ENCODE results near the gene LRRC8B.

The LRRC8B gene

DNA sequence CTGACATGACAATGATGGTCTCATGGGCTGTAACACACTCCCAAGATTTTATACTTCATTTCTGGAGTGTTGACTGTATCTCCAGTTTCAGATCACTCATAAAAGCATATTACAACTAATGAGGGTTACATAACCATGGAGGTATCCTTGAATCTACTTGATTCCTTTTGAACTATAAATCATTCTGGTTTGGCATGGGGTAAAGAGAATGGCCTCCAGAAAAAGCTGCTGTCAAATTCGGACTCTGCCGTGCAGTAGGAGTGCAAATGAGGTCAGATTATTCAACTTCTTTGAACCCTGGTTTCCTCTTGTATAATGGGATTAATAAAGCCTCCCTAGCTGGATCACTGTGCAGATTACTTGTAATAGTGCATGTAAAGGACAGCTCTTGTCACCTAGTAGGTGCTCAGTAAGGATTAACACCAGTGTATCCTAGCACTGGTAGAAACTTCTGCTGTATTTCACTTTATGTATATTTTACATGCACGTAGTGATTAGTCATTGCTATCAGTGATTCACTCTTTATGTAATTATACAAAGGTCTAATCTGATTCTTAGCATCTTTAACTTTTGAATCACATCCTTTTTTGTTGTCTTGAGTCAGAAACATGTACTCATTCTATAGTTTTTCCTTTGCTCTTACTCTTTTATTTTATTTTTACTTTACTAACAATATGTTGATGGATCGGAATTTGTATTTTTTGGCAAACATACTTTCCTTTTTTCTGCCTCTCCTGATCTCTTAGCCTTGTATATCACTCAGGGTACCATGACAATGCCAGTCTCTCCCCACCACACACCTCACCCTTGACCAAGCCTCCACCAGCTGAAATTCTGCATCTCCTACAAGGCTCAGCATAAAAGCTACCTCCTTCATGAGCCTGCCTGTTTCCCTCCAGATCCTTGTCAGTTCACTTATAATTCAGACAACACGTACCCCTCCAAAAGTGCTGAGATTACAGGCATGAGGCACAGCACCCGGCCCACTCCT lies 111.5 kb downstream of the LRRC8B start:
- no CpG with 5 or more reads among the region's 6 CpGs for WGBS (ENCODE audit: extremely low coverage, insufficient coverage, insufficient read length)
- Histone ChIP-seq H2BK12ac (ENCODE audit: low read length) (no peak overlapping the region), H4K12ac (ENCODE audit: low read depth, low read length) (no peak overlapping the region), H3K27me3 (ENCODE audit: insufficient read depth, low read length) (peaks cover 11% of the 10 kb centered on the region), H3K4me3 (ENCODE audit: low read depth, low read length) (no peak overlapping the region), H3K23ac (ENCODE audit: low read length) (no peak overlapping the region), H3K79me2 (ENCODE audit: control insufficient read depth, insufficient read depth, low read length, poor library complexity) (no peaks in the 10 kb centered on the region), H3K9ac (ENCODE audit: low read length) (no peak overlapping the region), H3K14ac (ENCODE audit: low read length) (no peak overlapping the region), H3K27ac (ENCODE audit: low read depth, low read length) (no peak overlapping the region), H4K8ac (ENCODE audit: low read depth, low read length) (no peak overlapping the region), H3K4me1 (ENCODE audit: control insufficient read depth in 1 of 2, insufficient read depth in 2 of 2, low read length in 2 of 2) (peaks cover 6 to 9% of the 10 kb centered on the region in 2 experiments), H4K91ac (ENCODE audit: low read depth, low read length) (no peak overlapping the region), H3K4ac (ENCODE audit: low read depth, low read length) (no peak overlapping the region), H3K4me2 (ENCODE audit: low read length) (no peak overlapping the region), H3K18ac (ENCODE audit: low read length) (no peak overlapping the region), H2BK120ac (ENCODE audit: insufficient read depth, low read length, poor library complexity) (no peak overlapping the region), H2AFZ (ENCODE audit: insufficient read depth, low read length, poor library complexity) (no peak overlapping the region), H2BK5ac (ENCODE audit: low read depth, low read length, poor library complexity) (no peak overlapping the region), H3K79me1 (ENCODE audit: low read length) (no peaks in the 10 kb centered on the region), H3K9me3 (ENCODE audit: insufficient read depth, low read depth, low read length) (no peaks in the 10 kb centered on the region), H3K36me3 (ENCODE audit: control insufficient read depth in 1 of 2, insufficient read depth in 2 of 2, low read length in 2 of 2) (no peaks in the 10 kb centered on the region), H2AK5ac (ENCODE audit: low read length) (no peak overlapping the region)
- DNase-seq: peak; percentile 29 to 51

DNA sequence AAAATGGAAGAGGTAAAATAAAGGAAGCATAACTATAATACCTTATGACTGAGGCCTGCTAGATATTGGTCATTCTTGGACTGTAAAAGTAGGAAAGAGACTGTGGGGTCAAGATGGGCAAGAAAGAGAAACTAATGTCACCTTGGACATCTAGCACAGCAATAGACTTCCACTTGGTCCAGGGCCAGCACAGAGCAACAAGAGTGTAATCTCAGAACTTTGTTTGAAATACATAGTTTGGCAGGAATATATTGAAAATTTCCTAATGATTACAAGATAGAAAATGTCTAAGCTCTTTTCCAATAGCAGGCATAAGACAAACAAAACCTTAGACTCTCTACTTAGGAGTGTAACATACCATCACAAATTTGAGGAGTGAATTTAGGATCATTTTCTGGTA lies 112.9 kb downstream of the LRRC8B start:
- no peak overlapping the region for H3K9ac ChIP-seq (ENCODE audit: low read length)
- H3K79me1 ChIP-seq (ENCODE audit: low read length): no peaks in the 10 kb centered on the region
- no peak overlapping the region for H3K27ac ChIP-seq (ENCODE audit: low read depth, low read length)
- H3K27me3 ChIP-seq (ENCODE audit: insufficient read depth, low read length): peaks cover 11% of the 10 kb centered on the region
- no peak overlapping the region for H2BK120ac ChIP-seq (ENCODE audit: insufficient read depth, low read length, poor library complexity)
- H3K79me2 ChIP-seq (ENCODE audit: control insufficient read depth, insufficient read depth, low read length, poor library complexity): no peaks in the 10 kb centered on the region
- H3K4ac ChIP-seq (ENCODE audit: low read depth, low read length): no peak overlapping the region
- peaks cover 6 to 9% of the 10 kb centered on the region in 2 experiments for H3K4me1 ChIP-seq (ENCODE audit: control insufficient read depth in 1 of 2, insufficient read depth in 2 of 2, low read length in 2 of 2)
- no peak overlapping the region for H2BK5ac ChIP-seq (ENCODE audit: low read depth, low read length, poor library complexity)
- H2AFZ ChIP-seq (ENCODE audit: insufficient read depth, low read length, poor library complexity): no peak overlapping the region
- no peak overlapping the region for H3K4me3 ChIP-seq (ENCODE audit: low read depth, low read length)
- no peaks in the 10 kb centered on the region for H3K9me3 ChIP-seq (ENCODE audit: insufficient read depth, low read depth, low read length)
- H3K4me2 ChIP-seq (ENCODE audit: low read length): no peak overlapping the region
- no peak for DNase-seq
- no peak overlapping the region for H4K91ac ChIP-seq (ENCODE audit: low read depth, low read length)
- H4K8ac ChIP-seq (ENCODE audit: low read depth, low read length): no peak overlapping the region
- no peak overlapping the region for H3K14ac ChIP-seq (ENCODE audit: low read length)
- no peak overlapping the region for H3K23ac ChIP-seq (ENCODE audit: low read length)
- no peak overlapping the region for H2AK5ac ChIP-seq (ENCODE audit: low read length)
- no peaks in the 10 kb centered on the region for H3K36me3 ChIP-seq (ENCODE audit: control insufficient read depth in 1 of 2, insufficient read depth in 2 of 2, low read length in 2 of 2)
- no peak overlapping the region for H2BK12ac ChIP-seq (ENCODE audit: low read length)
- no peak overlapping the region for H4K12ac ChIP-seq (ENCODE audit: low read depth, low read length)
- H3K18ac ChIP-seq (ENCODE audit: low read length): no peak overlapping the region

DNA sequence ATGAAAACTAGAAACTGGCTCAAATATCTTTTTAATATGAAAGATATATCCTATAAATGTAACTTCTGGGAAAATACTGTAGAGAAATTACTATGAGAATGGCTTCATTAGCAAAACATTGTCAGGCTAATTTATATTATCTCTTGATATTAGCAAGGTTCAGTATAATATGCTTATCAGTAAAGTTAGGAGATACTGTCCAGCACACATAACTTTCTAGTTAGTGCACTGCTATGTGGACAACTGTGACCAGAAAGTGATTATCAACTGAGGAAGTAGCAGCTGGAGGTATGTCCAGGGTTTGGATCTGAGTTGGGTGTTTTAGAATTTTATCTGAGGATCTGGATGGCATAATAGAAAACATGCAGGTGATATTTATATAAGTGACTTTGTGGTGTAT lies 115.8 kb downstream of the LRRC8B start:
- Histone ChIP-seq H3K18ac (ENCODE audit: low read length) (no peak overlapping the region), H3K27me3 (ENCODE audit: insufficient read depth, low read length) (no peaks in the 10 kb centered on the region), H3K4me3 (ENCODE audit: low read depth, low read length) (no peak overlapping the region), H3K9ac (ENCODE audit: low read length) (no peak overlapping the region), H3K9me3 (ENCODE audit: insufficient read depth, low read depth, low read length) (no peaks in the 10 kb centered on the region), H3K4ac (ENCODE audit: low read depth, low read length) (no peak overlapping the region), H3K79me1 (ENCODE audit: low read length) (no peaks in the 10 kb centered on the region), H3K36me3 (ENCODE audit: control insufficient read depth in 1 of 2, insufficient read depth in 2 of 2, low read length in 2 of 2) (no peaks in the 10 kb centered on the region), H4K91ac (ENCODE audit: low read depth, low read length) (no peak overlapping the region), H3K14ac (ENCODE audit: low read length) (no peak overlapping the region), H2AFZ (ENCODE audit: insufficient read depth, low read length, poor library complexity) (no peak overlapping the region), H2BK120ac (ENCODE audit: insufficient read depth, low read length, poor library complexity) (no peak overlapping the region), H4K12ac (ENCODE audit: low read depth, low read length) (no peak overlapping the region), H4K8ac (ENCODE audit: low read depth, low read length) (no peak overlapping the region), H3K4me2 (ENCODE audit: low read length) (no peak overlapping the region), H3K79me2 (ENCODE audit: control insufficient read depth, insufficient read depth, low read length, poor library complexity) (no peaks in the 10 kb centered on the region), H3K23ac (ENCODE audit: low read length) (no peak overlapping the region), H3K27ac (ENCODE audit: low read depth, low read length) (no peak overlapping the region), H2BK12ac (ENCODE audit: low read length) (no peak overlapping the region), H2AK5ac (ENCODE audit: low read length) (no peak overlapping the region), H2BK5ac (ENCODE audit: low read depth, low read length, poor library complexity) (no peak overlapping the region), H3K4me1 (ENCODE audit: control insufficient read depth in 1 of 2, insufficient read depth in 2 of 2, low read length in 2 of 2) (no peaks in the 10 kb centered on the region)
- DNase-seq: no peak

DNA sequence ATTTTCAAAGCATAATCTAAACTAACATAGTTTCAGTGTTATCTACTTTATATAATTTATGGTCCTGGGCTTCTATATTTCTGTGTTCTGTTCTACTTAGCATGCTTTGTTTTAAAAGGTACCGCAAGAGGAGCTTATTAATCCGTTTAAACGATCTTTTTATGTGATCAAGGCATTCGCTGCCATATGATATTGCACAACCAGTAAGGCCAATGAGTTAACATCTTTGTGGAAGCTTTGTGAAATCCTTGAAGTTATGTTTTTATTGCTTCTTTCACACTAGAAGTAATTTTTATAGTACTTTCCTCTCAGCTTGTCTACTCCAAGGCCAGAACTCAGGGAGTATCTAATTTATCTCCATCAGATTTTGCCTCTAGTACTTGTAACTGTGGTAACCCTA lies 117.2 kb downstream of the LRRC8B start:
- Histone ChIP-seq H3K23ac (ENCODE audit: low read length) (no peak overlapping the region), H2BK5ac (ENCODE audit: low read depth, low read length, poor library complexity) (no peak overlapping the region), H3K4me3 (ENCODE audit: low read depth, low read length) (no peak overlapping the region), H2BK120ac (ENCODE audit: insufficient read depth, low read length, poor library complexity) (no peak overlapping the region), H3K9me3 (ENCODE audit: insufficient read depth, low read depth, low read length) (no peaks in the 10 kb centered on the region), H4K12ac (ENCODE audit: low read depth, low read length) (no peak overlapping the region), H3K4me1 (ENCODE audit: control insufficient read depth in 1 of 2, insufficient read depth in 2 of 2, low read length in 2 of 2) (no peaks in the 10 kb centered on the region), H3K27ac (ENCODE audit: low read depth, low read length) (no peak overlapping the region), H3K9ac (ENCODE audit: low read length) (no peak overlapping the region), H4K91ac (ENCODE audit: low read depth, low read length) (no peak overlapping the region), H2AFZ (ENCODE audit: insufficient read depth, low read length, poor library complexity) (no peak overlapping the region), H3K27me3 (ENCODE audit: insufficient read depth, low read length) (no peaks in the 10 kb centered on the region), H3K18ac (ENCODE audit: low read length) (no peak overlapping the region), H2BK12ac (ENCODE audit: low read length) (no peak overlapping the region), H3K36me3 (ENCODE audit: control insufficient read depth in 1 of 2, insufficient read depth in 2 of 2, low read length in 2 of 2) (no peaks in the 10 kb centered on the region), H3K14ac (ENCODE audit: low read length) (no peak overlapping the region), H3K4ac (ENCODE audit: low read depth, low read length) (no peak overlapping the region), H3K79me2 (ENCODE audit: control insufficient read depth, insufficient read depth, low read length, poor library complexity) (no peaks in the 10 kb centered on the region), H4K8ac (ENCODE audit: low read depth, low read length) (no peak overlapping the region), H3K79me1 (ENCODE audit: low read length) (no peaks in the 10 kb centered on the region), H2AK5ac (ENCODE audit: low read length) (no peak overlapping the region), H3K4me2 (ENCODE audit: low read length) (no peak overlapping the region)
- WGBS (ENCODE audit: extremely low coverage, insufficient coverage, insufficient read length): no CpG with 5 or more reads among the region's 4 CpGs
- no peak for DNase-seq
